Ovary (tissue), 3 donors: Measurements from ENCODE around the gene HHIPL1.

Experiments used
- CTCF ChIP-seq, 3 donors: fragments of 450-650 bp in 2 of 3; fragments of 200-600 bp in 1 of 3; IDR thresholded peaks; one replicate each; pipeline versions ENCODE4 v1.5.1 to v1.8.0; 2016 to 2022; ENCODE audit warnings: antibody characterized with exemption in 3 of 3, mild to moderate bottlenecking in 1 of 3
- EP300 ChIP-seq: sonication (generic); formaldehyde crosslinking; IDR thresholded peaks from one replicate; pipeline ENCODE4 v1.6.1; 2017; ENCODE audit warnings: antibody characterized with exemption
- POLR2A ChIP-seq: fragments of 450-650 bp; IDR thresholded peaks from one replicate; pipeline ENCODE4 v1.6.1; 2017; ENCODE audit warnings: antibody characterized with exemption, mild to moderate bottlenecking, moderate library complexity
- donor health status: DM: no; HTN: no; CAD: no.

GRCh38 chr14:99604278-99604765, 40.6 kb upstream of the HHIPL1 start:
- TF ChIP-seq CTCF (IDR thresholded peaks at IDR 0.05) (no peak), POLR2A (no peak), EP300 (no peak)
